Stomach smooth muscle (tissue), 2 donors: ENCODE results near the gene RFX3.

Experiments used
- H3K27ac ChIP-seq: one replicate; pipeline ENCODE4 v1.7.0; 2013; ENCODE audit warnings: mild to moderate bottlenecking, low read length, inconsistent platforms
- H3K27me3 ChIP-seq, 2 donors: one replicate each; pipeline ENCODE4 v1.7.0; 2013; ENCODE audit warnings: low read length in 2 of 2; ENCODE audit not compliant: insufficient read depth in 2 of 2, control insufficient read depth in 1 of 2
- H3K36me3 ChIP-seq, 2 donors: one replicate each; pipeline ENCODE4 v1.7.0; 2013; ENCODE audit warnings: low read length in 2 of 2; ENCODE audit not compliant: control insufficient read depth in 2 of 2, insufficient read depth in 2 of 2
- H3K4me1 ChIP-seq: one replicate; pipeline ENCODE4 v1.7.0; 2013; ENCODE audit warnings: low read length; ENCODE audit not compliant: control insufficient read depth, insufficient read depth
- H3K4me3 ChIP-seq, 2 donors: one replicate each; pipeline ENCODE4 v1.7.0; 2013; ENCODE audit warnings: low read length in 2 of 2
- H3K9ac ChIP-seq, 2 donors: one replicate each; pipeline ENCODE4 v1.7.0; 2013; ENCODE audit warnings: low read length in 2 of 2, mild to moderate bottlenecking in 1 of 2
- H3K9me3 ChIP-seq, 2 donors: one replicate each; pipeline ENCODE4 v1.7.0; 2013; ENCODE audit warnings: low read length in 2 of 2; ENCODE audit not compliant: control insufficient read depth in 2 of 2
- donor health status: healthy.
- donor health status: Pancreatic carcinoma.

RFX3 gene

DNA sequence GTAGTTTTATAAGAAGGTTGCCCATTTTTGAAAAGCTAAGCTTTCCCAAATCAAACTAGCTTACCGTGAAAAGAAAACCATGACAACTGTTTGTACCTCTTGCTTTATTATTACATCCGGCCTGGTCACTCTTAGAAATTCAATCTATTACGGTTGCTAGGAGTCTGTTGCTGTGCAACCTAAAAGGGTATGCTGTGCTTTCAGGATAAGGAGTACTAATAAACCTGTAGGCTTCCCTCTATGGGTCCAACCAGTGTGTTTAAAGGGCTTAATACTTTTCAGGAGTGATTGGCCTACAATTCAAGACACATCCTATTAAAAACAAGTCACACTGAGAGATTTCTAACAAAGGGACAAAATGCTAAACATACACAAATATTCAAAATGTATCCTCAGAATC lies 27.1 kb downstream of the RFX3 start:
- Histone ChIP-seq H3K36me3 (no peaks in the 10 kb centered on the region), H3K27ac (no peak overlapping the region), H3K4me3 (no peak overlapping the region), H3K4me1 (no peaks in the 10 kb centered on the region), H3K9ac (no peak overlapping the region), H3K9me3 (no peaks in the 10 kb centered on the region), H3K27me3 (no peaks in the 10 kb centered on the region)

DNA sequence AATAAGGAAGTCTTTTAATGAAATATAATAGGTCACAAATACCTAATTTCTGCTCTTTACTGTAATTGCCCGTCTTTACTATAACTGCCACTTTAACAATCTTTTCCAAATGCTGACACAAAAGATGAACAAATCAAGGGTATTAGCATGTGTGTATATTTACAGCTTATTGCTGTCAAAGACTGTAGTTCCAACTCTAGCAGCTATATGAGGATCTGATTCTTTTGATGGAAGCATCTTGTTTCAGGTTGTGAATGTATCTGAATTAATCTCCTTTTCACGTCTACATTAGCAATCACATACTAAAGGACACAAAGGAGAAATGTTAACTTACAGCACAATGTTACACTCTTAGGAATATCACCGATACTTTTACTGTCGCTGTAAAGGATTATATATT lies 27.9 kb downstream of the RFX3 start:
- Histone ChIP-seq H3K36me3 (no peaks in the 10 kb centered on the region), H3K9ac (no peak overlapping the region), H3K4me3 (no peak overlapping the region), H3K27me3 (no peaks in the 10 kb centered on the region), H3K9me3 (no peaks in the 10 kb centered on the region), H3K4me1 (no peaks in the 10 kb centered on the region), H3K27ac (no peak overlapping the region)

DNA sequence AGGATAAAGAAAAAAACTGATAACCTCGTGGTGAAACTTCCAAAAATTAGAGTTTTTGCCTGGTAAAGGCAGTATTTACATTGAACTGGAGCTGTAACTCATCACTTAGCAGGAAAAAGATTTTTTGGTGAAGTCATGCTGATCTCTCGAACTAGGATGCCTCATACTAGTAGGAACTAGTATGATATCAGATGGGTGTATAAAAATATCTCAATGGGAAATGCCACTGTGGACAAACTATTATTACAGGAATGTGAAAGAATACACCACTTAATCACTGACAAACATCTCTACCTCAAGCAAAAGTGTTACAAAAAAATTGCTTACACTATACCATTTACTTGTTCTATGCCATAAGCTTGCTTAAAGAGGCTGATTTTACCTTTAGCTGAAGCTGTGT lies 28.4 kb downstream of the RFX3 start:
- no peaks in the 10 kb centered on the region for H3K4me1 ChIP-seq
- H3K27ac ChIP-seq: no peak overlapping the region
- H3K36me3 ChIP-seq: no peaks in the 10 kb centered on the region
- H3K9ac ChIP-seq: no peak overlapping the region
- H3K27me3 ChIP-seq: no peaks in the 10 kb centered on the region
- no peak overlapping the region for H3K4me3 ChIP-seq
- no peaks in the 10 kb centered on the region for H3K9me3 ChIP-seq

DNA sequence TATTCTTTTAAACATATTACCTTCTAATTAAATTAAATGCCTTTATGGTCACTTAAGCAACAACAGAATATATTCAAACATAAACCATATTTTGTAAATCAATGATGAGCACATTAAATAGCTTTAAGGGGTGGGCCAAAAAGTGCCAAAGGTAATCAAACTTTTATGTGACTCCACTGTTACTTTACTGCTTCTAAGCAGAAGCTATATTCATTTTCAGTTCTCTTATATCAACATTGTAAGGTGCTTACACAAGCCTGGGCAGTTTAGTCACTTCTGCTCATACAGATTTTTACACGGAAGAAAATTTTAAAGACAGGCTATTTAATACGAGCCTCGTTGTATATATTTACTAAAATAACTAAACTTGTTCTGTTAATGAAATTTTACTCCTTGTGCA lies 29.9 kb downstream of the RFX3 start:
- Histone ChIP-seq H3K9me3 (no peaks in the 10 kb centered on the region), H3K36me3 (no peaks in the 10 kb centered on the region), H3K4me3 (no peak overlapping the region), H3K4me1 (no peaks in the 10 kb centered on the region), H3K9ac (no peak overlapping the region), H3K27me3 (no peaks in the 10 kb centered on the region), H3K27ac (no peak overlapping the region)

DNA sequence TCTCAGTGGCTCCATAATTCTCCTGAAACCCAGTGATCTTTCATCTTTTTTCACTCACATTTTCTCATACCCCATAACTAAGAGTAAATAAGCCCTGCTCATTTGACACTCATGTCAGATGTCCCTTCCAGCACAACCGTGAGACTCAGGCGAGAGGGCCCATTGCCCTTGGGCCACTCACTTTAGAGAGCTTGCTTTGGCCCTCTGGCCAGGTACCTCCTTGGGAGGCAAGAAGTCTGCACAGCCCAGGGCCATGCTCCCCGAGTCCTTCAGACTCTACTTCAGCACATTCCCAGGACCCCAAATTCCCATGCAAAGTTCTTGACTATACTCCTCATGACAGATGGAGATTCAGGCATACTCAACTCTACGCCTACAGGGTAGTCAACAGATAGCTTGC lies 33.6 kb downstream of the RFX3 start:
- H3K27ac ChIP-seq: no peak overlapping the region
- no peak overlapping the region for H3K9ac ChIP-seq
- H3K9me3 ChIP-seq: no peaks in the 10 kb centered on the region
- no peaks in the 10 kb centered on the region for H3K4me1 ChIP-seq
- H3K4me3 ChIP-seq: no peak overlapping the region
- H3K36me3 ChIP-seq: no peaks in the 10 kb centered on the region
- H3K27me3 ChIP-seq: no peaks in the 10 kb centered on the region

DNA sequence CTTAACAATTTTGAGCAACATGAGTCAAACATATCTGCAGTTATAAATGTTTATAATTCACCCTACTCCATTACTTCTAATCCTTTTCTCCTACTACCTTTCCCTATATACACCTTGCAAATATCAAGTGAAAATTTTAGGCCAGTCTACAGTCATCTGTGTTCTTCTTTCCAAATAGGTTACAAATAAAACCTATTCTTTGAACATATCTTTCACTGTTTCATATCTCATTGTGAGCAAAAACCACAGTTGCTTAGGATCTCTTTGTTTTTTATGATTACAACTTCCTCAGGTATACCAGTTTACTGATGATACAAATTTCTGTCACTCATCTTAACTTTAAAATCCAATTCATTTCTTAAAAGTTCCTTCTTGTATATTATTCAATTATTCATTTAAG lies 34.4 kb downstream of the RFX3 start:
- no peaks in the 10 kb centered on the region for H3K4me1 ChIP-seq
- H3K9me3 ChIP-seq: no peaks in the 10 kb centered on the region
- H3K4me3 ChIP-seq: no peak overlapping the region
- no peaks in the 10 kb centered on the region for H3K27me3 ChIP-seq
- H3K27ac ChIP-seq: no peak overlapping the region
- no peaks in the 10 kb centered on the region for H3K36me3 ChIP-seq
- H3K9ac ChIP-seq: no peak overlapping the region

DNA sequence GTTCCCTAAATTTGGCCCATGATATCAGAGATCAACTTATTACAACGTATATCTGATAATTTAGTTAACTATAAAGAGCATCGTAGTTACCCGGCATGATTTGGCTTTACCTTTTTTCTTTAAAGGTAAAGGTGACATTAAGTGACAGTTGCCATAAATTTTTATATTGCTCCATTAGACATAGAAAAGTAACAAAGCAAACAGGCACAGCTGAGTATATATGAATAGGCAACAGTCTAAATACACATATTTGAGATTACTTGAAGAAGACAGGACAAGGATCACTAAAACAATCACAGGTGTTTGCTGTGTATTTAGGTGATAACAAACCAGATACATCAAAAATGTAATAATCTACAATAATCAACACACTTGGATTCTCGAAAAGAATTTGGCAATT lies 34.8 kb downstream of the RFX3 start:
- no peak overlapping the region for H3K4me3 ChIP-seq
- no peak overlapping the region for H3K9ac ChIP-seq
- no peaks in the 10 kb centered on the region for H3K4me1 ChIP-seq
- no peak overlapping the region for H3K27ac ChIP-seq
- H3K27me3 ChIP-seq: no peaks in the 10 kb centered on the region
- no peaks in the 10 kb centered on the region for H3K36me3 ChIP-seq
- H3K9me3 ChIP-seq: no peaks in the 10 kb centered on the region

DNA sequence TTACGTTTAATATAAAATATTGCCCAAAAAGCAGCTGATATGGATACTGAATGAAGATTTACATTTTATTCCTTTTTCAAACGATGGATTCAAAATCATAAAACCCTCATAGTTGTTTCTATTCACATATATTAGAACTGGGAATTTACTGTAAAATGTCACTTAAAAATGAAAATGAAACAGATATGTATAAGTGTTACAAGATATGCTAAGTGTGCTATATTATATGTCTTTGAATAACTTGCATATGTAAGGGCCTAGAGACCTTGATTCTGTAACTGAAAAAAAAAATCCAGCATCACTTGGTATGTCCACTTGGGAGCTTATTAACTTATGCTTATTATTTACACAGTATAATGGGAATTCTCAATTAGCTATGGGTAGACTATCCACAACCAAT lies 43.2 kb downstream of the RFX3 start:
- no peaks in the 10 kb centered on the region for H3K36me3 ChIP-seq

DNA sequence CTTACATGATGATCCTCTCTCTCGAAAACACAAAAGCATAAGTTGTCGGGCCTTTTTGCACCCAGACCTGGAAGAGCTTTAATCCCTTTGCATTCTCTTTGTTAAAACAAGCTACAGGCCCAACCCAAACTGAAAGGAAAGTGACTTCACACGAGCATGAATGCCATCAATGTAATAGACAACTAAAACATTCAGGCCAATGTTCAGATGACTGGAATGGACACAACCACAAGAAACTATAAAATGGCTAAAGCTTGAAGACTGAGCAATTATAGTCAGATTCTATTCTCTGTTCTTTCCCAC lies 45.5 kb downstream of the RFX3 start:
- Histone ChIP-seq H3K9me3 (no peaks in the 10 kb centered on the region), H3K36me3 (no peaks in the 10 kb centered on the region), H3K9ac (no peak overlapping the region), H3K27me3 (no peaks in the 10 kb centered on the region), H3K4me1 (no peaks in the 10 kb centered on the region), H3K4me3 (no peak overlapping the region), H3K27ac (no peak overlapping the region)

More for the DNA sequence above, 43.2 kb downstream of the RFX3 start:
- Histone ChIP-seq H3K27me3 (no peaks in the 10 kb centered on the region), H3K4me3 (no peak overlapping the region), H3K9ac (no peak overlapping the region), H3K9me3 (no peaks in the 10 kb centered on the region), H3K27ac (no peak overlapping the region), H3K4me1 (no peaks in the 10 kb centered on the region)

DNA sequence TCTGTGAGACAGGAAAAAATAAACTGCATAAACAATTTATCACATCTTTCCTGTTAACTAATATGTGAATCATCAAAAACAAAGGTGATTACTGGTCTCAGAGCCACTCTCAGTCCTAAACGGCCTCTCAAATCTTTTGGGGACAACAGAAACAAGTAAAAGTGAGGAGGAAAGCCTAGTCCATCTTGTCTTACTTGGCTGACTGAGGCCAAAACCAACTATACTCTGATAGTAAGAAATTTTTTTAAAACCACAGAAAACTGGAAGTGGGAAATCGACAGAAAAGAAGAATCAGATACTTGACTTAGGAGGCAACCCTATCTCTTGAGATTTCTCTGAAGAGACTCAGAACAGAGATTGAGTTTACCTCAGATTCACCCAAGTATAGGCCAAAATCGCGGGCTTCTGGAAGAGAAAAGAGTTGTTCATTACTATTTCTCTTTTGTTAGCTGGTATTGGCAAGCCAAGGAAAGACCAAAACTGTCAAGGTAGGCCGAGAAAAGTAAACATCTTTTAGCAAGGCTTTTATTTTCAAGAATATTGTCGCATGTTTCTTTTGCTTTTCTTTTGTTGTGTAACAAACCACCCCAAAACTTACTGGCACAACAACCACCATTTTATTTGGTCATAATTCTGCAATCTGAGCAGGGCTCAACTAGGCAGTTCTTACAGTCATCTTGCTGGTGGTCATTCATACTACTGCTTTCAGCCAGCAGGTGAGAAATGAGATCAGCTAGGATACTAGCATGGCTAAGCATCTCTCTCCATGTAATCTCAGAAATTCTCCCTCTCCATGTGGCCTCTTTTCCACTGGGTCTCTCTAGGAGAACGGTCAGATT lies 46.1 kb downstream of the RFX3 start:
- Histone ChIP-seq H3K27me3 (no peaks in the 10 kb centered on the region), H3K4me1 (no peaks in the 10 kb centered on the region), H3K9ac (no peak overlapping the region), H3K27ac (no peak overlapping the region), H3K9me3 (no peaks in the 10 kb centered on the region), H3K36me3 (no peaks in the 10 kb centered on the region), H3K4me3 (no peak overlapping the region)

DNA sequence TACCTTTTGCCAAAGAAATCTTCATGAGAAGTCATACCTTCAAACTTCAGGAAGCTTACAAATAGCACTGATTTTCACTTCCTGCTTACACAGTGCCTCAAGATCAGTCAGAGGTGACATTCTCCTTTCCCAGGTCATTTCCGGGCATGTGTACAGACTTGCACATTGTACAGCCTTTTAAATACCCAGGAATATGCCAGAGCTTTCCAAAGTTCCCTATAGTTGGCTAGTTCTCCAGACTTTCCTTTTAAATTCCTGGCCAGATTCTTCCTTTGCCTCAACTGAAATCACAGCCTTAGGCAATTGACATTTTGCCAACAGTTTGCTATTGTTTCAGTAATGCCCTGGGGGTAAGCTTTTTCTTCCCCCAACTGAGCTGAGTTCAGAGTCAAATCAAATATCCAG lies 47.2 kb downstream of the RFX3 start:
- Histone ChIP-seq H3K36me3 (no peaks in the 10 kb centered on the region), H3K9ac (no peak overlapping the region), H3K4me3 (no peak overlapping the region), H3K9me3 (no peaks in the 10 kb centered on the region), H3K27ac (no peak overlapping the region), H3K27me3 (no peaks in the 10 kb centered on the region), H3K4me1 (no peaks in the 10 kb centered on the region)
